ENCODE data around the gene HAGHL. TPM values are rescaled to one million over a fixed set of nuclear protein-coding genes. Genes with fewer than 3 reads are reported as not detected.

HAGHL gene
- total and polyA plus RNA-seq, 9 donors, result 2.6 to 25.7 (median 3.4) TPM; not detected in 1

- Histone ChIP-seq H3K36me3 (no peaks in the 10 kb centered on the region), H3K27ac (no peak overlapping the region), H3K4me3 (no peak overlapping the region), H3K9me3 (no peaks in the 10 kb centered on the region), H3K27me3 (no peaks in the 10 kb centered on the region), H3K4me1 (ENCODE audit: insufficient read depth) (no peaks in the 10 kb centered on the region)
- TF ChIP-seq CTCF (IDR thresholded peaks at IDR 0.05) (no peak), EP300 (IDR thresholded peaks at IDR 0.05) (no peak), POLR2A (IDR thresholded peaks at IDR 0.05) (no peak)
- 74 to 87% (median 87%) methylated on average over 9 of the region's 9 CpGs for WGBS, 3 donors
- intact Hi-C loops (cut with DNase I), result no loop called here
- no peak for DNase-seq
Observed at GRCh38 chr16:776824-777223, 49.9 kb downstream of the HAGHL start.

DNA sequence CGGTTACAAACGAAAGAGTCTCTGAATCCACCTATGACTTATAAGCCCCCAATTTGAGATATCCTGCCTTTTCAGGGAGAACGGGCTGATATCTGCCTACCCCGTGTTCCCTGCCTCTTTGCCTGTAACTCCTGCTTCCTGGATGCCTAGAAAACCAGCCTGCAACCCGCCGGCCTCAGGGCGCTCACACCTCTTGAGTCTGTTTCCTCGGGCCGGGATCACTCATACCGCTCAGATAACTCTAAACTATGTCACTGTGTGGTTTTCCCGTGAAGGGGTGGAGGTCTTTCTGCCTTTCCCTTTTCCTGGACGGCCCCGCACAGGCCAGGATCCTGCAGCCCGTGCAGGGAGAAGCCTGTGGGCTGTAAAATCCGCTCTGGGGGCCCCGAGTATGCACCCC lies 50.9 kb downstream of the HAGHL start:
- Histone ChIP-seq H3K36me3 (no peaks in the 10 kb centered on the region), H3K27ac (no peak overlapping the region), H3K27me3 (no peaks in the 10 kb centered on the region), H3K4me3 (no peak overlapping the region), H3K4me1 (ENCODE audit: insufficient read depth) (no peaks in the 10 kb centered on the region), H3K9me3 (no peaks in the 10 kb centered on the region)
- no peak for DNase-seq
- intact Hi-C loops (cut with DNase I), result no loop called here
- TF ChIP-seq CTCF (IDR thresholded peaks at IDR 0.05), result no peak
- no peak for TF ChIP-seq EP300 (IDR thresholded peaks at IDR 0.05)
- no peak for TF ChIP-seq POLR2A (IDR thresholded peaks at IDR 0.05)
- WGBS, 3 donors, result 16 to 29% (median 22%) methylated on average over 16 of the region's 16 CpGs

GRCh38 chr16:778447-778846 lies 51.5 kb downstream of the HAGHL start:
- intact Hi-C loops (cut with DNase I), result no loop called here
- WGBS, 3 donors, result 65 to 77% (median 71%) methylated on average over 10 to 11 of the region's 11 CpGs
- Histone ChIP-seq H3K9me3 (no peaks in the 10 kb centered on the region), H3K4me1 (ENCODE audit: insufficient read depth) (peaks cover 3% of the 10 kb centered on the region), H3K27ac (no peak overlapping the region), H3K36me3 (no peaks in the 10 kb centered on the region), H3K4me3 (no peak overlapping the region), H3K27me3 (no peaks in the 10 kb centered on the region)
- DNase-seq, result no peak
- TF ChIP-seq POLR2A (IDR thresholded peaks at IDR 0.05) (no peak), CTCF (IDR thresholded peaks at IDR 0.05) (no peak), EP300 (IDR thresholded peaks at IDR 0.05) (no peak)

- Histone ChIP-seq H3K27me3 (no peaks in the 10 kb centered on the region), H3K27ac (no peak overlapping the region), H3K4me3 (no peak overlapping the region), H3K4me1 (ENCODE audit: insufficient read depth) (peaks cover 7% of the 10 kb centered on the region), H3K36me3 (no peaks in the 10 kb centered on the region), H3K9me3 (no peaks in the 10 kb centered on the region)
- DNase-seq, result no peak
- WGBS, 3 donors, result 75 to 87% (median 84%) methylated on average over 6 of the region's 6 CpGs
- intact Hi-C loops (cut with DNase I), result no loop called here
- no peak for TF ChIP-seq CTCF (IDR thresholded peaks at IDR 0.05)
- no peak for TF ChIP-seq EP300 (IDR thresholded peaks at IDR 0.05)
Observed at GRCh38 chr16:778909-779527, 52.1 kb downstream of the HAGHL start.

MicroRNAs encoded within 50 kb of the gene (microRNA counts, 767-probe panel; counts per million panel counts)
- 530 counts per million, percentile 78 among the panel's probes with 10 or more counts for microRNA hsa-miR-662

Small RNA genes lying within 50 kb of the gene (microRNA-seq; reads per million reads assigned to microRNA genes)
- 0 reads per million in 3 donors for gene MIR662

Small RNA genes lying within 50 kb of the gene (small RNA-seq; reads per million reads assigned to genes)
- gene MIR662, result not detected

Other genes with a start within 250 kb of the HAGHL start
- 10 to 100 TPM; 16.9 to 38.9 (median 30.5) TPM for gene CAPN15, start 199.4 kb upstream of the HAGHL start, total RNA-seq
- gene CAPN15, start 199.4 kb upstream of the HAGHL start, polyA plus RNA-seq, result 10 to 100 TPM in 1 of 2 donors, 1 to 10 TPM in 1; 1.6 to 19.4 TPM
- not detected for gene PRR35, start 166.7 kb upstream of the HAGHL start, total RNA-seq
- gene PRR35, start 166.7 kb upstream of the HAGHL start, polyA plus RNA-seq, result not detected
- gene NHLRC4, start 160.1 kb upstream of the HAGHL start, total RNA-seq, result 10 to 100 TPM in 1 of 7 donors, 1 to 10 TPM in 6; 3.2 to 15.4 (median 5.0) TPM
- 1 to 10 TPM in 1 of 2 donors, under 1 TPM in 1; 0.53 to 5.9 TPM for gene NHLRC4, start 160.1 kb upstream of the HAGHL start, polyA plus RNA-seq
- 10 to 100 TPM; 24.1 to 47.7 (median 39.8) TPM for gene PIGQ, start 157.1 kb upstream of the HAGHL start, total RNA-seq
- gene PIGQ, start 157.1 kb upstream of the HAGHL start, polyA plus RNA-seq, result 10 to 100 TPM in 1 of 2 donors, 1 to 10 TPM in 1; 4.3 to 36.3 TPM
- 10 to 100 TPM; 11.7 to 24.1 (median 21.4) TPM for gene RAB40C, start 137.0 kb upstream of the HAGHL start, total RNA-seq
- gene RAB40C, start 137.0 kb upstream of the HAGHL start, polyA plus RNA-seq, result 10 to 100 TPM in 1 of 2 donors, 1 to 10 TPM in 1; 1.9 to 21.0 TPM
- gene WFIKKN1, start 96.1 kb upstream of the HAGHL start, total RNA-seq, result 1 to 10 TPM in 5 of 7 donors, under 1 TPM in 2; 0.57 to 2.6 (median 1.3) TPM
- under 1 TPM; 0.10 to 0.59 TPM for gene WFIKKN1, start 96.1 kb upstream of the HAGHL start, polyA plus RNA-seq
- gene METTL26, start 90.8 kb upstream of the HAGHL start, total RNA-seq, result 100 to 1,000 TPM in 2 of 7 donors, 10 to 100 TPM in 5; 61.8 to 139 (median 75.9) TPM
- 100 to 1,000 TPM in 1 of 2 donors, 10 to 100 TPM in 1; 12.2 to 113 TPM for gene METTL26, start 90.8 kb upstream of the HAGHL start, polyA plus RNA-seq
- 10 to 100 TPM; 21.5 to 42.3 (median 31.3) TPM for gene MCRIP2, start 85.3 kb upstream of the HAGHL start, total RNA-seq
- gene MCRIP2, start 85.3 kb upstream of the HAGHL start, polyA plus RNA-seq, result 10 to 100 TPM in 1 of 2 donors, under 1 TPM in 1; 0.98 to 22.9 TPM
- gene WDR90, start 77.7 kb upstream of the HAGHL start, total RNA-seq, result 10 to 100 TPM; 22.4 to 58.2 (median 45.1) TPM
- 10 to 100 TPM in 1 of 2 donors, 1 to 10 TPM in 1; 1.4 to 34.9 TPM for gene WDR90, start 77.7 kb upstream of the HAGHL start, polyA plus RNA-seq
- 100 to 1,000 TPM in 1 of 7 donors, 10 to 100 TPM in 6; 44.6 to 100 (median 80.6) TPM for gene RHOT2, start 59.0 kb upstream of the HAGHL start, total RNA-seq
- 10 to 100 TPM; 11.6 to 96.6 TPM for gene RHOT2, start 59.0 kb upstream of the HAGHL start, polyA plus RNA-seq
- 1 to 10 TPM in 6 of 7 donors, under 1 TPM in 1; 0.50 to 4.3 (median 1.4) TPM for gene RHBDL1, start 51.4 kb upstream of the HAGHL start, total RNA-seq
- gene RHBDL1, start 51.4 kb upstream of the HAGHL start, polyA plus RNA-seq, result under 1 TPM in 1 of 2 donors, not detected in 1; 0.80 TPM
- 100 to 1,000 TPM in 4 of 7 donors, 10 to 100 TPM in 3; 72.3 to 115 (median 102) TPM for gene STUB1, start 46.7 kb upstream of the HAGHL start, total RNA-seq
- gene STUB1, start 46.7 kb upstream of the HAGHL start, polyA plus RNA-seq, result 100 to 1,000 TPM in 1 of 2 donors, 10 to 100 TPM in 1; 20.1 to 107 TPM
- gene JMJD8, start 42.8 kb upstream of the HAGHL start, total RNA-seq, result 10 to 100 TPM; 36.6 to 73.9 (median 64.0) TPM
- 10 to 100 TPM; 10.2 to 53.8 TPM for gene JMJD8, start 42.8 kb upstream of the HAGHL start, polyA plus RNA-seq
- gene WDR24, start 36.7 kb upstream of the HAGHL start, total RNA-seq, result 10 to 100 TPM in 6 of 7 donors, 1 to 10 TPM in 1; 8.4 to 17.3 (median 13.4) TPM
- 10 to 100 TPM in 1 of 2 donors, under 1 TPM in 1; 0.42 to 10.3 TPM for gene WDR24, start 36.7 kb upstream of the HAGHL start, polyA plus RNA-seq
- gene FBXL16, start 21.3 kb upstream of the HAGHL start, total RNA-seq, result 1 to 10 TPM in 4 of 7 donors, under 1 TPM in 2, not detected in 1; 0.48 to 2.5 (median 1.4) TPM
- gene FBXL16, start 21.3 kb upstream of the HAGHL start, polyA plus RNA-seq, result under 1 TPM; 0.22 to 0.25 TPM
- 10 to 100 TPM in 5 of 7 donors, 1 to 10 TPM in 2; 4.0 to 57.1 (median 15.7) TPM for gene METRN, start 12.0 kb upstream of the HAGHL start, total RNA-seq
- gene METRN, start 12.0 kb upstream of the HAGHL start, polyA plus RNA-seq, result 1 to 10 TPM in 1 of 2 donors, under 1 TPM in 1; 0.40 to 5.6 TPM
- gene ANTKMT, start 6.0 kb upstream of the HAGHL start, total RNA-seq, result 10 to 100 TPM; 15.9 to 43.9 (median 26.0) TPM
- 10 to 100 TPM in 1 of 2 donors, not detected in 1; 13.2 TPM for gene ANTKMT, start 6.0 kb upstream of the HAGHL start, polyA plus RNA-seq
- gene CCDC78, start 663 bp upstream of the HAGHL start, total RNA-seq, result 10 to 100 TPM in 1 of 7 donors, 1 to 10 TPM in 4, under 1 TPM in 1, not detected in 1; 0.40 to 44.3 (median 4.7) TPM
- under 1 TPM in 1 of 2 donors, not detected in 1; 0.41 TPM for gene CCDC78, start 663 bp upstream of the HAGHL start, polyA plus RNA-seq
- 10 to 100 TPM; 20.8 to 32.5 (median 22.2) TPM for gene CIAO3, start 13.9 kb downstream of the HAGHL start, total RNA-seq
- gene CIAO3, start 13.9 kb downstream of the HAGHL start, polyA plus RNA-seq, result 10 to 100 TPM in 1 of 2 donors, 1 to 10 TPM in 1; 8.5 to 18.0 TPM
- gene MSLN, start 33.6 kb downstream of the HAGHL start, total RNA-seq, result 100 to 1,000 TPM in 1 of 7 donors, 10 to 100 TPM in 3, 1 to 10 TPM in 2, under 1 TPM in 1; 0.40 to 314 (median 13.6) TPM
- gene MSLN, start 33.6 kb downstream of the HAGHL start, polyA plus RNA-seq, result 1 to 10 TPM; 1.5 to 1.9 TPM
- 10 to 100 TPM; 11.1 to 18.6 (median 16.1) TPM for gene RPUSD1, start 61.3 kb downstream of the HAGHL start, total RNA-seq
- gene RPUSD1, start 61.3 kb downstream of the HAGHL start, polyA plus RNA-seq, result 10 to 100 TPM in 1 of 2 donors, not detected in 1; 13.1 TPM
- gene CHTF18, start 61.5 kb downstream of the HAGHL start, total RNA-seq, result 10 to 100 TPM in 6 of 7 donors, 1 to 10 TPM in 1; 8.5 to 25.5 (median 18.7) TPM
- 10 to 100 TPM in 1 of 2 donors, under 1 TPM in 1; 0.32 to 21.7 TPM for gene CHTF18, start 61.5 kb downstream of the HAGHL start, polyA plus RNA-seq
- gene GNG13, start 73.6 kb downstream of the HAGHL start, total RNA-seq, result not detected
- gene GNG13, start 73.6 kb downstream of the HAGHL start, polyA plus RNA-seq, result not detected
- gene LMF1, start 243.9 kb downstream of the HAGHL start, total RNA-seq, result 10 to 100 TPM; 18.7 to 31.9 (median 23.8) TPM
- gene LMF1, start 243.9 kb downstream of the HAGHL start, polyA plus RNA-seq, result 10 to 100 TPM in 1 of 2 donors, 1 to 10 TPM in 1; 7.8 to 17.8 TPM